GM12878 (cell line): ENCODE results near the gene N4BP2L2. TPM values are rescaled to one million over a fixed set of nuclear protein-coding genes. Genes with fewer than 3 reads are reported as not detected.
A peak's percentile ranks its signal among the peaks of the same experiment; 100 is the strongest.

Source experiments
- BCL11A ChIP-seq: IDR thresholded peaks from 2 replicates; pipeline ENCODE4 v1.6.1; 2011; ENCODE audit warnings: low read depth, low read length
- BRCA1 ChIP-seq: IDR thresholded peaks from 2 replicates; pipeline ENCODE4 v1.6.1; 2011; ENCODE audit warnings: low read depth, low read length, improper control_type of control experiment
- CREB1 ChIP-seq: IDR thresholded peaks from 2 replicates; pipeline ENCODE4 v1.6.1; 2012; ENCODE audit warnings: low read depth, mild to moderate bottlenecking, inconsistent platforms
- EP300 ChIP-seq, 2 experiments: fragments of 150-350 bp in 1 of 2; IDR thresholded peaks; 2 replicates each; pipeline ENCODE4 v1.6.1; 2011 to 2012; ENCODE audit warnings: low read depth in 2 of 2, low read length in 2 of 2, borderline replicate concordance in 1 of 2, improper control_type of control experiment in 1 of 2, inconsistent platforms in 1 of 2; ENCODE audit not compliant: control insufficient read depth in 1 of 2
- ETV6 ChIP-seq, 2 experiments: fragments of 450-650 bp in 1 of 2; IDR thresholded peaks in 1 of 2; conservative IDR thresholded peaks in 1 of 2; 2 replicates each; pipeline ENCODE4 v1.6.1; 2014; ENCODE audit warnings: antibody characterized with exemption in 1 of 2, borderline replicate concordance in 1 of 2, low read depth in 1 of 2, mild to moderate bottlenecking in 1 of 2, moderate library complexity in 1 of 2
- IRF4 ChIP-seq: IDR thresholded peaks from 2 replicates; pipeline ENCODE4 v1.6.1; 2011; ENCODE audit warnings: low read depth, low read length
- IRF5 ChIP-seq: fragments of 450-650 bp; IDR thresholded peaks from 2 replicates; pipeline ENCODE4 v1.6.1; 2017; ENCODE audit warnings: borderline replicate concordance
- KDM1A ChIP-seq: fragments of 200-600 bp; sonication (generic); IDR thresholded peaks from 2 replicates; pipeline ENCODE4 v1.6.1; 2016; ENCODE audit warnings: borderline replicate concordance
- MEF2A ChIP-seq: IDR thresholded peaks from 2 replicates; pipeline ENCODE4 v1.6.1; 2011; ENCODE audit warnings: low read depth, mild to moderate bottlenecking, low read length, moderate library complexity; ENCODE audit not compliant: insufficient read depth
- NRF1 ChIP-seq: conservative IDR thresholded peaks from 2 replicates; pipeline ENCODE4 v1.6.1; 2011; ENCODE audit warnings: mild to moderate bottlenecking, low read depth, low read length, improper control_type of control experiment
- POLR2A ChIP-seq: IDR thresholded peaks from 2 replicates; pipeline ENCODE4 v1.6.1; 2011; ENCODE audit warnings: low read depth, mild to moderate bottlenecking, low read length
- POLR2AphosphoS2 ChIP-seq: IDR thresholded peaks from 2 replicates; pipeline ENCODE4 v1.6.1; 2011; ENCODE audit warnings: low read depth, mild to moderate bottlenecking, low read length, improper control_type of control experiment, moderate library complexity
- RELA ChIP-seq: fragments of 450-650 bp; IDR thresholded peaks from 2 replicates; pipeline ENCODE4 v1.8.0; 2014; ENCODE audit warnings: borderline replicate concordance; ENCODE audit not compliant: partially characterized antibody
- SP1 ChIP-seq: IDR thresholded peaks from one replicate; pipeline ENCODE4 v1.6.1; 2011; ENCODE audit warnings: low read depth, low read length
- TAF1 ChIP-seq: IDR thresholded peaks from 2 replicates; pipeline ENCODE4 v1.6.1; 2011; ENCODE audit warnings: mild to moderate bottlenecking, low read depth, low read length, borderline replicate concordance
- TBL1XR1 ChIP-seq: IDR thresholded peaks from 2 replicates; pipeline ENCODE4 v1.6.1; 2012; ENCODE audit warnings: low read depth, low read length, improper control_type of control experiment
- ZBED1 ChIP-seq: IDR thresholded peaks from 2 replicates; pipeline ENCODE4 v1.6.1; 2016; ENCODE audit warnings: borderline replicate concordance
- ZBTB33 ChIP-seq: fragments of 450-650 bp; IDR thresholded peaks from 2 replicates; pipeline ENCODE4 v1.6.1; 2017; ENCODE audit warnings: mild to moderate bottlenecking
- polyA plus RNA-seq, 11 experiments: library from polyadenylated mRNA; depleted of rRNA in 4 of 11; unstranded in 6 of 11; stranded (reverse) in 5 of 11; fragments of >200 nt; fragmentation: Nextera tagmentation in 4 of 11; fragmentation: Illumina TruSeq in 1 of 11; extraction: Ambion mirVana in 4 of 11; extraction: Trizol in 1 of 11; gene quantifications; 1 replicate in 1 of 11; 2 replicates in 10 of 11; pipeline versions ENCODE4 v1.2.1 to v1.2.3, GENCODE V29; 2011 to 2016; ENCODE audit warnings: inconsistent platforms in 2 of 11, missing spikeins in 2 of 11, low read depth in 1 of 11
- total RNA-seq, 4 experiments: library from RNA; depleted of rRNA in 3 of 4; stranded (reverse); fragments of >200 nt in 3 of 4; fragmentation: Illumina TruSeq in 1 of 4; extraction: Trizol in 1 of 4; gene quantifications; 2 replicates each; pipeline versions ENCODE4 v1.2.1 to v1.2.3, GENCODE V29; 2013 to 2021
- TF ChIP-seq, protein P1 (sequence below): fragments of 450-650 bp; IDR thresholded peaks from 2 replicates; pipeline ENCODE4 v1.6.1; 2016; ENCODE audit warnings: mild to moderate bottlenecking
- TF ChIP-seq, protein P2 (sequence below): IDR thresholded peaks from 2 replicates; pipeline ENCODE4 v1.6.1; 2012; ENCODE audit warnings: improper control_type of control experiment, low read depth, low read length; ENCODE audit not compliant: insufficient replicate concordance

Gene N4BP2L2
- total and polyA plus RNA-seq, 10 of the 15 experiments (the other 5 are each of a cell fraction or from before 2014, with no cell fraction given): 41.7 to 87.1 (median 61.2) TPM

- TF ChIP-seq, protein P1, sequence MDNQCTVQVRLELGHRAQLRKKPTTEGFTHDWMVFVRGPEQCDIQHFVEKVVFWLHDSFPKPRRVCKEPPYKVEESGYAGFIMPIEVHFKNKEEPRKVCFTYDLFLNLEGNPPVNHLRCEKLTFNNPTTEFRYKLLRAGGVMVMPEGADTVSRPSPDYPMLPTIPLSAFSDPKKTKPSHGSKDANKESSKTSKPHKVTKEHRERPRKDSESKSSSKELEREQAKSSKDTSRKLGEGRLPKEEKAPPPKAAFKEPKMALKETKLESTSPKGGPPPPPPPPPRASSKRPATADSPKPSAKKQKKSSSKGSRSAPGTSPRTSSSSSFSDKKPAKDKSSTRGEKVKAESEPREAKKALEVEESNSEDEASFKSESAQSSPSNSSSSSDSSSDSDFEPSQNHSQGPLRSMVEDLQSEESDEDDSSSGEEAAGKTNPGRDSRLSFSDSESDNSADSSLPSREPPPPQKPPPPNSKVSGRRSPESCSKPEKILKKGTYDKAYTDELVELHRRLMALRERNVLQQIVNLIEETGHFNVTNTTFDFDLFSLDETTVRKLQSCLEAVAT: peak; percentile 78
- no peak for TF ChIP-seq IRF5
- TF ChIP-seq ETV6 (conservative IDR thresholded peaks at IDR 0.05 in 1 of 2, IDR thresholded peaks at IDR 0.05 in 1 of 2; ENCODE audit: borderline replicate concordance in 1 of 2, low read depth in 1 of 2): no peak
- TF ChIP-seq EP300 (IDR thresholded peaks at IDR 0.05; ENCODE audit: borderline replicate concordance in 1 of 2, control insufficient read depth in 1 of 2, low read depth in 2 of 2, low read length in 2 of 2): no peak
- no peak for TF ChIP-seq NRF1
- 0 out of 2 replicates have a peak, but pooled peaks have one; percentile 19 for TF ChIP-seq TAF1
- TF ChIP-seq BRCA1: no peak
- TF ChIP-seq, protein P2, sequence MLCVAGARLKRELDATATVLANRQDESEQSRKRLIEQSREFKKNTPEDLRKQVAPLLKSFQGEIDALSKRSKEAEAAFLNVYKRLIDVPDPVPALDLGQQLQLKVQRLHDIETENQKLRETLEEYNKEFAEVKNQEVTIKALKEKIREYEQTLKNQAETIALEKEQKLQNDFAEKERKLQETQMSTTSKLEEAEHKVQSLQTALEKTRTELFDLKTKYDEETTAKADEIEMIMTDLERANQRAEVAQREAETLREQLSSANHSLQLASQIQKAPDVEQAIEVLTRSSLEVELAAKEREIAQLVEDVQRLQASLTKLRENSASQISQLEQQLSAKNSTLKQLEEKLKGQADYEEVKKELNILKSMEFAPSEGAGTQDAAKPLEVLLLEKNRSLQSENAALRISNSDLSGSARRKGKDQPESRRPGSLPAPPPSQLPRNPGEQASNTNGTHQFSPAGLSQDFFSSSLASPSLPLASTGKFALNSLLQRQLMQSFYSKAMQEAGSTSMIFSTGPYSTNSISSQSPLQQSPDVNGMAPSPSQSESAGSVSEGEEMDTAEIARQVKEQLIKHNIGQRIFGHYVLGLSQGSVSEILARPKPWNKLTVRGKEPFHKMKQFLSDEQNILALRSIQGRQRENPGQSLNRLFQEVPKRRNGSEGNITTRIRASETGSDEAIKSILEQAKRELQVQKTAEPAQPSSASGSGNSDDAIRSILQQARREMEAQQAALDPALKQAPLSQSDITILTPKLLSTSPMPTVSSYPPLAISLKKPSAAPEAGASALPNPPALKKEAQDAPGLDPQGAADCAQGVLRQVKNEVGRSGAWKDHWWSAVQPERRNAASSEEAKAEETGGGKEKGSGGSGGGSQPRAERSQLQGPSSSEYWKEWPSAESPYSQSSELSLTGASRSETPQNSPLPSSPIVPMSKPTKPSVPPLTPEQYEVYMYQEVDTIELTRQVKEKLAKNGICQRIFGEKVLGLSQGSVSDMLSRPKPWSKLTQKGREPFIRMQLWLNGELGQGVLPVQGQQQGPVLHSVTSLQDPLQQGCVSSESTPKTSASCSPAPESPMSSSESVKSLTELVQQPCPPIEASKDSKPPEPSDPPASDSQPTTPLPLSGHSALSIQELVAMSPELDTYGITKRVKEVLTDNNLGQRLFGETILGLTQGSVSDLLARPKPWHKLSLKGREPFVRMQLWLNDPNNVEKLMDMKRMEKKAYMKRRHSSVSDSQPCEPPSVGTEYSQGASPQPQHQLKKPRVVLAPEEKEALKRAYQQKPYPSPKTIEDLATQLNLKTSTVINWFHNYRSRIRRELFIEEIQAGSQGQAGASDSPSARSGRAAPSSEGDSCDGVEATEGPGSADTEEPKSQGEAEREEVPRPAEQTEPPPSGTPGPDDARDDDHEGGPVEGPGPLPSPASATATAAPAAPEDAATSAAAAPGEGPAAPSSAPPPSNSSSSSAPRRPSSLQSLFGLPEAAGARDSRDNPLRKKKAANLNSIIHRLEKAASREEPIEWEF: peak; percentile 23
- TF ChIP-seq IRF4: no peak
- no peak for TF ChIP-seq RELA
- no peak for TF ChIP-seq ZBTB33
- TF ChIP-seq ZBED1: no peak
- no peak for TF ChIP-seq TBL1XR1
- TF ChIP-seq BCL11A: no peak
- TF ChIP-seq CREB1: 0 out of 2 replicates have a peak, but pooled peaks have one; percentile 38
- no peak for TF ChIP-seq SP1
- no peak for TF ChIP-seq KDM1A
- no peak; the same call in 1 of the 2 replicates for TF ChIP-seq POLR2A
- TF ChIP-seq POLR2AphosphoS2: no peak
- no peak for TF ChIP-seq MEF2A
These were observed 112.2 kb downstream of the N4BP2L2 start (continued) for GRCh38 chr13:32426191-32426989.
